Brain microvascular endothelial cell (primary cell): ENCODE data around the gene SPINK4.

Experiments used
- DNase-seq: peaks from one replicate; pipeline ENCODE4 v3.0.0-alpha.2; 2020
- H3K27ac ChIP-seq: fragments of 250-450 bp; sonication (Bioruptor Pico); 2 replicates; pipeline ENCODE4 v1.5.1; 2020; ENCODE audit warnings: mild to moderate bottlenecking, moderate library complexity
- H3K27me3 ChIP-seq: fragments of 250-450 bp; sonication (Bioruptor Pico); replicated peaks from 2 replicates; pipeline ENCODE4 v1.5.1; 2020; ENCODE audit warnings: mild to moderate bottlenecking
- H3K36me3 ChIP-seq: fragments of 250-450 bp; sonication (Bioruptor Pico); replicated peaks from 2 replicates; pipeline ENCODE4 v1.5.1; 2020; ENCODE audit warnings: mild to moderate bottlenecking
- H3K4me3 ChIP-seq: 2 replicates; pipeline ENCODE4 v1.5.1; 2011; ENCODE audit warnings: low read depth, mild to moderate bottlenecking, control low read depth, low read length, moderate library complexity
- in situ Hi-C: cut with HindIII; loops from 2 replicates; pipeline ENCODE4 v1.10.0; 2017; ENCODE audit warnings: low sequenced_read_pairs, low pct_ligation_motif_present
- TF ChIP-seq, protein P1 (sequence below): IDR thresholded peaks from 2 replicates; pipeline ENCODE4 v1.5.1; 2011; ENCODE audit warnings: low read depth, mild to moderate bottlenecking, moderate library complexity, low read length, control low read depth, inconsistent platforms; ENCODE audit errors: missing control alignments

The SPINK4 gene

DNA sequence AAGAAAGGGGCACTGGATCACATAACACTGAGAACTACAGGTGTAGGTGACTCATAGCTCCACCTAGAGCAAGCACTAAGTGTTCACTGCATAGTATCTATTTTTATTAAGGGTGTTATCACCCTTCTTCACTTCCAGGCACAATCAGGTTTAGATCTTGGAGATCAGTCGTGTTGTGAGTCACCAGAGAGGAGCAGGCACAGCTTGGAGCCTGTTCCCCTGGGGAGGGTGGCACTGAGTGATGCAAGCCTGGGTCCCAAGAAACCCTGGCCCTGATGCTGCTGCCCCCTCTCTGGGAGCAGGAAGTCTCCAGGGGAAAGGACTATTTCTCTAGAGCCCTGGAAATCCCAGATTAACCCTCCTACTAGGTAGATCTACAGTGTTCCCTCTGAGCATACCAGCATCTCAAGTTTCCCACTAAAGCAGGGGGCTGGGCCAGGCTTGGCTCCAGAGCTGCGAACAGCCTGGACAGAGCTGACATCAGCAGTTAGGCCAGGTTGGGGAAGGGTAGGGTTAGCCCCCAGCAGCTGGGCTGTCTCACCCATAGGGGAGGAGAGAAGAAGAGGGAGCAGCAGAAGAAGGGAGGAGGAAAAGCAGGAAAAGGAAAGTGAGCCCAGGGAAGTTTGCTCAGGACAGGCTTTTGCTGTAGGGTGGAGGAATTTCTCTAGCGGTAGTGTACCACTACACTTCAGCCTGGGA, 28.1 kb upstream of the SPINK4 start:
- no peaks in the 10 kb centered on the region for H3K36me3 ChIP-seq
- peak; percentile 18 for DNase-seq
- no peak overlapping the region for H3K4me3 ChIP-seq
- TF ChIP-seq, protein P1, sequence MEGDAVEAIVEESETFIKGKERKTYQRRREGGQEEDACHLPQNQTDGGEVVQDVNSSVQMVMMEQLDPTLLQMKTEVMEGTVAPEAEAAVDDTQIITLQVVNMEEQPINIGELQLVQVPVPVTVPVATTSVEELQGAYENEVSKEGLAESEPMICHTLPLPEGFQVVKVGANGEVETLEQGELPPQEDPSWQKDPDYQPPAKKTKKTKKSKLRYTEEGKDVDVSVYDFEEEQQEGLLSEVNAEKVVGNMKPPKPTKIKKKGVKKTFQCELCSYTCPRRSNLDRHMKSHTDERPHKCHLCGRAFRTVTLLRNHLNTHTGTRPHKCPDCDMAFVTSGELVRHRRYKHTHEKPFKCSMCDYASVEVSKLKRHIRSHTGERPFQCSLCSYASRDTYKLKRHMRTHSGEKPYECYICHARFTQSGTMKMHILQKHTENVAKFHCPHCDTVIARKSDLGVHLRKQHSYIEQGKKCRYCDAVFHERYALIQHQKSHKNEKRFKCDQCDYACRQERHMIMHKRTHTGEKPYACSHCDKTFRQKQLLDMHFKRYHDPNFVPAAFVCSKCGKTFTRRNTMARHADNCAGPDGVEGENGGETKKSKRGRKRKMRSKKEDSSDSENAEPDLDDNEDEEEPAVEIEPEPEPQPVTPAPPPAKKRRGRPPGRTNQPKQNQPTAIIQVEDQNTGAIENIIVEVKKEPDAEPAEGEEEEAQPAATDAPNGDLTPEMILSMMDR: no peak
- in situ Hi-C loops: no loop called here
- H3K27ac ChIP-seq: no peak overlapping the region
- peaks cover 2% of the 10 kb centered on the region for H3K27me3 ChIP-seq

DNA sequence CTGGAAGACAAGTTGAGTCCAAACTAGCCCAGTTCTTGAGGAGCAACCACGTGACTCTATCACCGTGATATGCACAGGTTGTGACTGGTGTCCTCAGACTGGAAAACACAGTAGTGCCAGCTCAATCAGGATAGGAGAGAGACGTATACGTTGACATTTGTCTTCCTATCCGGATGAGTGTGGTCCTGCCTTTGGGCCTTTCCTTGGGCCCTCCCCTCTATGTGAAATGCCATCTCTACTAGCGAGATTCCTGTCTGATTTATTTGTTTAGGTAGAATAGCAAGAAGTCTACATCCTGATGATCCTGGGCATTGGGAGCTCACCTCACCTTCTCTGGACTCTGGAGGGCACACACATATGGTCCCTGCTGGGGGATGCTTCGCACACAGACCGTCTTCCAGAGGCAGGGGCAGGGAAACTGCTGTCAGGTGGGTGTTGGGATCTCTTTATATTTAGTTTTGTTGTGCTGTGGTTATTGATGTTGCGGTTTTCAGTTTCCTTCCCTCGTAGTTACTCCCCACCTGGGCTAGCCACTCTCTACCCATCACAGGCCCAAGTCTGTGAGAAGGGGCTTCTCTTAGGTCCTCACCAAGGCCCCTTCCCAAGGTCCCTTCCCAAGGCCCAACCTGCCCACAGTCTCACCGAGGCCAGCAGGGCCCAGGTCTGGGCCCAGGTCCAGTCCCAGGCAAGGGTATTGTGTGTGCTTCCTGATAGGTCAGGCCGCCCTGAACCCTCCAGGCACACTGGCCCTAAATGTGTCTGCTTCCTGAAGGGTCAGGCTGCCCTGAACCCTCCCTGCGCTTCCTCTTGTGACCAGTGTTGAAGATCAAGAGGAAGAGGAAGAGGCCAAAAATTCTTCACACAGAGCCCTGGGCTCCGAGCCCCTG, 19.0 kb upstream of the SPINK4 start:
- DNase-seq: no peak
- Histone ChIP-seq H3K27me3 (no peaks in the 10 kb centered on the region), H3K4me3 (no peak overlapping the region), H3K27ac (no peak overlapping the region), H3K36me3 (no peaks in the 10 kb centered on the region)
- TF ChIP-seq, protein P1: no peak
- in situ Hi-C loops: no loop called here

DNA sequence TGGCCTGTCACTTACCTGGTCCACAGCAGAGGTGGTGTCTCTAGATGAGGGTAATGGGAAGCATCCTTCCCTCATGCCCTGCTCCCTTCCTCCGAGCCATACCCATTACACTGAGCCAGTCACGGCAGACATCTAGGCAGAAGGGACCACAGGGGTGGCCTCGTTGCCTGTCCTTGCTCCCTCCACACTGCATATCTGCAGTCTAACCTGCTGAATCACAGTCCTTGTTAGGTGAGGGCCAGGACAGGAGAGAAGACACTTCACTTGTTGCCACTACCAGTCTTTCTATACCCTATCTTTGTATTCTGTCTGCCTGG, 18.4 kb upstream of the SPINK4 start:
- Histone ChIP-seq H3K36me3 (no peaks in the 10 kb centered on the region), H3K4me3 (no peak overlapping the region), H3K27me3 (no peaks in the 10 kb centered on the region), H3K27ac (no peak overlapping the region)
- in situ Hi-C loops: no loop called here
- no peak for DNase-seq
- TF ChIP-seq, protein P1: no peak

DNA sequence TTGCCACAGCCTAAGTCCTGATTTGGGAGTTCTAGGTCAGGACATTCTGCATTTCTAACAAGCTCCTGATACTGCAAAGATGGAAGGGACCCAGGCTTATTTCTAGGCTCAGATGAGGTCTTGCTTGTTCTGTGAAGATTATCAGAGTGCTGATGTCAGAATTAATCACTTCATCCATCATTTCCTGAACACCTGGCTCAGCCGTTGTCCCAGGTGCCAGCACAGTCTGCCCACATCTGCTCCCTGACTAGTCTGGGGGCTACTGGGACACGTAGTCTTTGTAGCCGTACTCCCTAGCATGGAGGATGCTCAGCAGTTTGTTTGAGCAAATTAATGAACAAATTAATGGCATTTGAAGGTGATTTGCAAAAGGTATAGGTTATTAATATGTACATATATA, 17.9 kb upstream of the SPINK4 start:
- DNase-seq: no peak
- no peak overlapping the region for H3K4me3 ChIP-seq
- H3K27ac ChIP-seq: no peak overlapping the region
- no peaks in the 10 kb centered on the region for H3K36me3 ChIP-seq
- H3K27me3 ChIP-seq: no peaks in the 10 kb centered on the region
- in situ Hi-C loops: no loop called here
- TF ChIP-seq, protein P1: no peak

DNA sequence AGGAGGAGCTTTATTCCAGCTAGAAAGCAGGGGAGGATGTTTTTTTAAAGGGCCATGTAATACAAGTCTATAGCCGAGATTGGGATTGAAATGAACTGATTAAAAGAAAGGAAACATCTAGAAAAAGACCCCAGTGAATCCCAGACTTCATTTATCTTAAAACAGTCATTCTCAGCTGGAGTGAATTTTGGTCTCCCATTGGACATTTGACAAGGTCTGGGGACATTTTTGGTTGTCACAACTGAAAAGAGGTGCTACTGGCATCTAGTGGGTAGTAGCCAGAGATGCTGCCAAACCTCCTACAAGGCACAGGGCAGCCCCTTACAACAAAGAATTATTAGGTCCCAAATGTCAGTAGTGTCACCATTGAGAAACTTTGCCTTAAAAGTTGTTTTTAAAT, 16.3 kb upstream of the SPINK4 start:
- Histone ChIP-seq H3K27me3 (no peaks in the 10 kb centered on the region), H3K27ac (no peak overlapping the region), H3K4me3 (no peak overlapping the region), H3K36me3 (no peaks in the 10 kb centered on the region)
- in situ Hi-C loops: no loop called here
- DNase-seq: no peak
- TF ChIP-seq, protein P1: peak; percentile 37
